Panc1 (cell line): ENCODE data around the gene BCR. TPM values are rescaled to one million over a fixed set of nuclear protein-coding genes. Genes with fewer than 3 reads are reported as not detected.

Experiments
- ATAC-seq: fragments of 200-7000 bp; cut with Tn5 transposase; 2 replicates; pipeline ENCODE4 v1.9.1; 2020; ENCODE audit warnings: mild to moderate bottlenecking, moderate library complexity
- BruUV-seq: library from RNA; stranded (reverse); fragments of 400-500 nt; replicated peaks from 2 replicates; lab custom pipeline; 2021; lab: Mats Ljungman, UMichigan
- CTCF ChIA-PET: fragments of 300-600 bp; sonication (Branson Sonifier 250); formaldehyde crosslinking; loops from one replicate; lab custom pipeline; 2022; ENCODE audit warnings: antibody characterized with exemption; lab: Charles Lee
- POLR2A ChIA-PET: fragments of 300-600 bp; sonication (Branson Sonifier 250); formaldehyde crosslinking; loops from one replicate; lab custom pipeline; 2022; ENCODE audit warnings: antibody characterized with exemption; lab: Charles Lee
- DNase-seq: peaks from one replicate; pipeline ENCODE4 v3.0.0-alpha.2; 2010; ENCODE audit warnings: low read depth, low spot score
- H3K27ac ChIP-seq: 2 replicates; pipeline ENCODE4 v1.5.1; 2011; ENCODE audit warnings: mild to moderate bottlenecking, low read length, inconsistent platforms
- H3K27me3 ChIP-seq: fragments of 200-500 bp; sonication (Bioruptor generic); 2 replicates; pipeline ENCODE4 v1.6.0; 2014; ENCODE audit warnings: low read length, inconsistent platforms; ENCODE audit not compliant: control insufficient read depth, insufficient read depth
- H3K36me3 ChIP-seq: fragments of 200-500 bp; sonication (Bioruptor generic); 2 replicates; pipeline ENCODE4 v1.5.1; 2014; ENCODE audit warnings: inconsistent platforms, mild to moderate bottlenecking, low read length, moderate library complexity; ENCODE audit not compliant: control insufficient read depth, insufficient read depth
- H3K4me1 ChIP-seq: 2 replicates; pipeline ENCODE4 v1.5.1; 2011; ENCODE audit warnings: inconsistent platforms, mild to moderate bottlenecking, low read length, moderate library complexity; ENCODE audit not compliant: control insufficient read depth, insufficient read depth
- H3K4me3 ChIP-seq, 2 experiments: 2 replicates each; pipeline ENCODE4 v1.5.1; 2011 to 2012; ENCODE audit warnings: low read depth in 2 of 2, low read length in 2 of 2, mild to moderate bottlenecking in 2 of 2, inconsistent platforms in 1 of 2, moderate library complexity in 1 of 2
- H3K9me3 ChIP-seq: fragments of 200-500 bp; sonication (Bioruptor generic); 2 replicates; pipeline ENCODE4 v1.5.1; 2014; ENCODE audit warnings: low read depth, mild to moderate bottlenecking, inconsistent platforms, low read length, moderate library complexity; ENCODE audit not compliant: control insufficient read depth, insufficient read depth
- CTCF ChIP-seq: fragments of 450-650 bp; IDR thresholded peaks from 2 replicates; pipeline ENCODE4 v1.5.1; 2017; ENCODE audit warnings: mild to moderate bottlenecking
- POLR2AphosphoS5 ChIP-seq: IDR thresholded peaks from 2 replicates; pipeline ENCODE4 v1.6.1; 2012; ENCODE audit warnings: mild to moderate bottlenecking, low read depth, low read length, moderate library complexity
- SIN3A ChIP-seq: IDR thresholded peaks from 2 replicates; pipeline ENCODE4 v1.6.1; 2012; ENCODE audit warnings: low read depth, mild to moderate bottlenecking, low read length, moderate library complexity, borderline replicate concordance; ENCODE audit not compliant: insufficient read depth
- TCF7L2 ChIP-seq: IDR thresholded peaks from 2 replicates; pipeline ENCODE4 v1.6.1; 2011; ENCODE audit warnings: mild to moderate bottlenecking, low read depth, low read length, inconsistent platforms
- in situ Hi-C: cut with HindIII; loops from 2 replicates; pipeline ENCODE4 v1.10.0; 2016; ENCODE audit warnings: low sequenced_read_pairs, low pct_unique_long_range_greater_than_20kb
- intact Hi-C: fragments of 100-400 bp; cut with micrococcal nuclease; formaldehyde crosslinking; loops from one replicate; pipeline ENCODE4 v1.10.0; 2022; ENCODE audit not compliant: unreplicated experiment
- total RNA-seq: library from RNA; stranded (reverse); gene quantifications from one replicate; pipeline ENCODE4 v1.2.1, GENCODE V29; 2021; ENCODE audit not compliant: unreplicated experiment
- TF ChIP-seq, protein P1 (sequence below), 2 experiments: IDR thresholded peaks; 2 replicates each; pipeline ENCODE4 v1.6.1; 2011 to 2012; ENCODE audit warnings: low read depth in 2 of 2, control low read depth in 1 of 2, low read length in 1 of 2, mild to moderate bottlenecking in 1 of 2, moderate library complexity in 1 of 2; ENCODE audit not compliant: insufficient read depth in 1 of 2

The BCR gene
- total RNA-seq, 1 experiment from 2014 or later, result 32.1 TPM

DNA sequence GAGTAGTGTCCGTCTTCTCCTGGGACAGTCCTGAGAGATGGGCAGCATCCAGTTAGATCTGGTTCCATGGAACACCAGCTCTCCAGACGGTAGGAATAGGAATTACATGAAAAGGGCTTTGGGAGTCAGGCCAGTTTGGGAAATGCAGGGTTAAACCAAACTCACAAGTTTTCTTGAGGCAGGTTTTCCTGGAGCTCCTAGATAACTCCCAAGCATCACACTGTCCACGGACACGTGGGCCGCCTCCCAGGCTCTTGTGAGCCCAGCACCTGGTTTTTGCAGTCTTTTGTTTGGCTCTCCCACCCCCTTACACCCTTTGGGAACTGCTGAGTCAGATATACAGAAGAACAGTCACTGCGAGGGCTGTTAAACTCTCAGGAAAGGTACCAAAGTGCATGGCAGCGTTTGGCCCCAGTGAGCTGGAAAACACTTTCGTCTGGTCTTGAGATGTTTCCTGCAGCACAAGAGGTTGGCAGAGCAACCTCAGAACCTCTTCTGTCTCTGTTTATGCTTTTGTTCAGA lies 90.0 kb downstream of the BCR start:
- DNase-seq (no peak), ATAC-seq (no peak)
- TF ChIP-seq, protein P1, sequence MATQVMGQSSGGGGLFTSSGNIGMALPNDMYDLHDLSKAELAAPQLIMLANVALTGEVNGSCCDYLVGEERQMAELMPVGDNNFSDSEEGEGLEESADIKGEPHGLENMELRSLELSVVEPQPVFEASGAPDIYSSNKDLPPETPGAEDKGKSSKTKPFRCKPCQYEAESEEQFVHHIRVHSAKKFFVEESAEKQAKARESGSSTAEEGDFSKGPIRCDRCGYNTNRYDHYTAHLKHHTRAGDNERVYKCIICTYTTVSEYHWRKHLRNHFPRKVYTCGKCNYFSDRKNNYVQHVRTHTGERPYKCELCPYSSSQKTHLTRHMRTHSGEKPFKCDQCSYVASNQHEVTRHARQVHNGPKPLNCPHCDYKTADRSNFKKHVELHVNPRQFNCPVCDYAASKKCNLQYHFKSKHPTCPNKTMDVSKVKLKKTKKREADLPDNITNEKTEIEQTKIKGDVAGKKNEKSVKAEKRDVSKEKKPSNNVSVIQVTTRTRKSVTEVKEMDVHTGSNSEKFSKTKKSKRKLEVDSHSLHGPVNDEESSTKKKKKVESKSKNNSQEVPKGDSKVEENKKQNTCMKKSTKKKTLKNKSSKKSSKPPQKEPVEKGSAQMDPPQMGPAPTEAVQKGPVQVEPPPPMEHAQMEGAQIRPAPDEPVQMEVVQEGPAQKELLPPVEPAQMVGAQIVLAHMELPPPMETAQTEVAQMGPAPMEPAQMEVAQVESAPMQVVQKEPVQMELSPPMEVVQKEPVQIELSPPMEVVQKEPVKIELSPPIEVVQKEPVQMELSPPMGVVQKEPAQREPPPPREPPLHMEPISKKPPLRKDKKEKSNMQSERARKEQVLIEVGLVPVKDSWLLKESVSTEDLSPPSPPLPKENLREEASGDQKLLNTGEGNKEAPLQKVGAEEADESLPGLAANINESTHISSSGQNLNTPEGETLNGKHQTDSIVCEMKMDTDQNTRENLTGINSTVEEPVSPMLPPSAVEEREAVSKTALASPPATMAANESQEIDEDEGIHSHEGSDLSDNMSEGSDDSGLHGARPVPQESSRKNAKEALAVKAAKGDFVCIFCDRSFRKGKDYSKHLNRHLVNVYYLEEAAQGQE (IDR thresholded peaks at IDR 0.05; ENCODE audit: insufficient read depth in 1 of 2, low read depth in 2 of 2, low read length in 1 of 2), result no peak
- TF ChIP-seq CTCF (no peak), SIN3A (no peak), POLR2AphosphoS5 (no peak), TCF7L2 (no peak)
- H3K36me3 ChIP-seq, result no peaks in the 10 kb centered on the region
- no peak overlapping the region for H3K27ac ChIP-seq
- BruUV-seq, result no TSS peak
- intact Hi-C loops, result no loop called here
- ChIA-PET CTCF (no interaction called here), POLR2A (no interaction called here)
- in situ Hi-C loops, result no loop called here
- no peaks in the 10 kb centered on the region for H3K27me3 ChIP-seq
- no peaks in the 10 kb centered on the region for H3K9me3 ChIP-seq
- H3K4me3 ChIP-seq, result no peak overlapping the region
- H3K4me1 ChIP-seq, result no peaks in the 10 kb centered on the region

GRCh38 chr22:23270798-23271596 lies 90.7 kb downstream of the BCR start:
- intact Hi-C loops (no loop called here), in situ Hi-C loops (no loop called here)
- TF ChIP-seq SIN3A (no peak), TCF7L2 (no peak), POLR2AphosphoS5 (no peak)
- no peaks in the 10 kb centered on the region for H3K27me3 ChIP-seq
- H3K27ac ChIP-seq, result no peak overlapping the region
- POLR2A ChIA-PET, result no interaction called here
- CTCF ChIA-PET, result no interaction called here
- H3K36me3 ChIP-seq, result no peaks in the 10 kb centered on the region
- H3K4me3 ChIP-seq, result no peak overlapping the region
- ATAC-seq (no peak), DNase-seq (no peak)
- no peaks in the 10 kb centered on the region for H3K4me1 ChIP-seq
- H3K9me3 ChIP-seq, result no peaks in the 10 kb centered on the region
- BruUV-seq, result no TSS peak

DNA sequence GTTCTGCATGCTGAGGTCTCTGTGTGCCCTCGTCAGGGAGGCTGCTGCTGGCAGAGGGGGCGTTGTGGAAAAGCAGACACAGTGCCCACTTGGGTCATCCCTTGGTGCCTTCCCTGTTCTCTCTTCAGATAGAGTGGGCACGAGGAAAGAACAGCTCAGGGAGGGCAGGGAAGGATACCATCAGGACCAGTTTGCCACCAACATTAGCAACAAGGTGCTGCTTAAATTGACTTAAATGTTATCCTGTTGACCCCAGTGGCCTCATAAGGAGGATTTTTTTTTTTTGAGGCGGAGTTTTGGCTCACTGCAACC lies 91.2 kb downstream of the BCR start:
- no peaks in the 10 kb centered on the region for H3K27me3 ChIP-seq
- TF ChIP-seq TCF7L2 (no peak), POLR2AphosphoS5 (no peak), CTCF (no peak), SIN3A (no peak)
- TF ChIP-seq, protein P1 (IDR thresholded peaks at IDR 0.05; ENCODE audit: insufficient read depth in 1 of 2, low read depth in 2 of 2, low read length in 1 of 2), result no peak
- H3K27ac ChIP-seq, result no peak overlapping the region
- in situ Hi-C loops, result no loop called here
- ChIA-PET CTCF (no interaction called here), POLR2A (no interaction called here)
- DNase-seq (no peak), ATAC-seq (no peak)
- intact Hi-C loops, result no loop called here
- BruUV-seq, result no TSS peak
- no peaks in the 10 kb centered on the region for H3K4me1 ChIP-seq
- H3K36me3 ChIP-seq, result no peaks in the 10 kb centered on the region
- no peak overlapping the region for H3K4me3 ChIP-seq
- H3K9me3 ChIP-seq, result no peaks in the 10 kb centered on the region
